AG04449 (cell line): ENCODE measurements around the gene ZC3H7B.

Experiments used
- CTCF ChIA-PET: fragments of 350-600 bp; formaldehyde crosslinking; extraction: SDS; loops from one replicate; lab custom pipeline; 2021; ENCODE audit warnings: antibody characterized with exemption; lab: Yijun Ruan, JAX
- POLR2A ChIA-PET: fragments of 400-600, 350-600 bp; formaldehyde crosslinking; extraction: SDS; loops from one replicate; lab custom pipeline; 2020; ENCODE audit warnings: antibody characterized with exemption, inconsistent platforms; lab: Yijun Ruan, JAX
- DNase-seq: peaks from one replicate; pipeline ENCODE4 v3.0.0-alpha.2; 2010; ENCODE audit warnings: low read depth, low spot score
- H3K4me3 ChIP-seq: 2 replicates; pipeline ENCODE4 v1.5.1; 2011; ENCODE audit warnings: low read depth, mild to moderate bottlenecking, control low read depth, low read length
- CTCF ChIP-seq: IDR thresholded peaks from one replicate; pipeline ENCODE4 v1.5.1; 2011; ENCODE audit warnings: mild to moderate bottlenecking, moderate library complexity, low read length, control low read depth, inconsistent platforms; ENCODE audit not compliant: insufficient read depth; ENCODE audit errors: missing control alignments

ZC3H7B gene

DNA sequence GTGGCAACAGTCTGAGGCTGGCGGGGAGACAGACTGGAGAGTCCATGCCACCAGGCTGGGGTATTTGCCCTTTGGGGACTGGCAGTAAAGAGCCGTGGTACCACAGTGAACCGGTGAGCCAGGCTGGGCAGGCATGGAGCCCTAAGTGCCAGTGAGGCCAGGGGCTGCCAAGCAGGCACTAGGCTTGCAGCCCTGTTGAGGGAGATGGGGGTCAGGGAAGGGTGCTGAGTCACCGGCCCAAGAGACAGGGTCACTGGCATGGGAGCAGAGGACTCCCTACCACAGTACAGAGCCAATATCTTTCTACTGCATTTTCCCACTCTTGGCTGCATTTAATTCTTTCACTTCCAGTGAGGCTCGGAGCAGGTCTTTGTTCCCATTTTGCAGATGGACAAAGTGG, 49.7 kb downstream of the ZC3H7B start:
- ChIA-PET CTCF (no interaction called here), POLR2A (no interaction called here)
- no peak for DNase-seq
- no peak for TF ChIP-seq CTCF
- H3K4me3 ChIP-seq: no peak overlapping the region

GRCh38 chr22:41352058-41352457, 50.7 kb downstream of the ZC3H7B start:
- no peak for TF ChIP-seq CTCF
- CTCF ChIA-PET: no interaction called here
- peak; percentile 16 for DNase-seq
- no peak overlapping the region for H3K4me3 ChIP-seq
- POLR2A ChIA-PET: interaction anchor here (0.6 kb wide), 1 partner anchor 72 kb away, joined by 3 read pairs; no protein-coding TSS in a partner anchor

DNA sequence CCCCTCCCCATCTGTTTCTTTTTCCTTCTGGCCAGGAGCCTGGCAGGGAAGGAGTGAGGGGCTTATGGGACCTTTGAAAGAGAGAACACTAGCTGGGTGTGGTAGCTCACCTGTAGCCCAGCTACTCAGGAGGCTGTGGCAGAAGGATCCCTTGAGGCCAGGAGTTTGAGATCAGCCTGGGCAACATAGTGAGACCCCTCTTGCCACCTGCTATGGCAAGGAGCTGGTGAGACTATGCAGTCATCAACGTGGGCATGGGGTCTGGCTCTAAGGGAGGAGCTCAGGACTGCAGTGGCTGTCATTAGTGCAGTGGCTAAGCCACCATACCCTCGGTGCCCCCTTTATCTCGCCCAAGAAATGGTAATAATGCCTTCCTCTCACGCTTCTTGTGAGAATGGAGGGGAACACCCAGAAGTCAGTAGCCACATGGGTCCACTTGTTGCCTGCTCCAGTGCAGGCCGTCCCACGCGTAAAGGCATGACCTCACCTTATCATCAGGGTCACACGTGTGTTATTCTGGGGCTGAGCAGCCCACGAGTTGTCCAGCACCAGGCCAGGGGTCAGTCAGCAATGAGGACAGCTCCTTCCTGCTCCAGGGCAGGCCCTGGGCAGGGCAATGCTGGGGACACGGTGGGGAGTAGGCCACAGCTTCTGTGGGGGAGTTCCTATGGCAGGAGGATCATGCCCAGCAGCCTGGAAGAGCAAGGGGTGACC, 52.7 kb downstream of the ZC3H7B start:
- no peak for TF ChIP-seq CTCF
- POLR2A ChIA-PET: no interaction called here
- CTCF ChIA-PET: interaction anchor here (0.8 to 1.5 kb wide), 4 partner anchors 11 to 163 kb away, joined by 3 to 5 read pairs (median 3); no protein-coding TSS in a partner anchor
- DNase-seq: no peak
- no peak overlapping the region for H3K4me3 ChIP-seq

- H3K4me3 ChIP-seq: no peak overlapping the region
- CTCF ChIA-PET: interaction anchor here (1.1 to 1.5 kb wide), 3 partner anchors 12 to 162 kb away, joined by 3 to 5 read pairs (median 3); no protein-coding TSS in a partner anchor
- no peak for TF ChIP-seq CTCF
- DNase-seq: no peak
- POLR2A ChIA-PET: no interaction called here
Measured at GRCh38 chr22:41354979-41355378, 53.7 kb downstream of the ZC3H7B start.

DNA sequence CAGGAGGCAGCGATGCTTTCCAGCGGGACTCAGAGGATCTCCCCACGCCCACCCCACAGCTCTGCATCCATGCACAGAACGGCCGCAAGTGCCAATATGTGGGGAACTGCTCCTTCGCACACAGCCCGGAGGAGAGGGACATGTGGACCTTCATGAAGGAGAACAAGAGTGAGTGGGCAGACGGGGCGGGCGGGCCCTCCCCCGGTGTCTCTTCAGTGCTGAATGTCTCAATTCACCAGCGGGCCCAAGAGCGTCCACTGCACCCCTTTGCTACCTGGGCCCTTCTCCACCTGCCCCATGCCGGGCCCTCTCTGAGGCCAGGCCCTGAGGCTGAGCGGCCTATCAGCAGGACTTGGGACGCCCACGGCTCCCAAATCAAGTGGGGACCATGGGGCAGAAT, 54.6 kb downstream of the ZC3H7B start:
- POLR2A ChIA-PET: no interaction called here
- DNase-seq: no peak
- TF ChIP-seq CTCF: no peak
- H3K4me3 ChIP-seq: no peak overlapping the region
- CTCF ChIA-PET: interaction anchor here (1.3 kb wide), 1 partner anchor 22 kb away, joined by 3 read pairs; no protein-coding TSS in a partner anchor

GRCh38 chr22:41356430-41357028, 55.2 kb downstream of the ZC3H7B start:
- ChIA-PET POLR2A (no interaction called here), CTCF (interaction anchor here (1.5 kb wide), 1 partner anchor 11 kb away, joined by 4 read pairs; no protein-coding TSS in a partner anchor)
- DNase-seq: no peak
- no peak overlapping the region for H3K4me3 ChIP-seq
- no peak for TF ChIP-seq CTCF
